H1 (cell line): ENCODE results near the gene TRMT6. TPM values are rescaled to one million over a fixed set of nuclear protein-coding genes. Genes with fewer than 3 reads are reported as not detected.

Experiments
- GTF2F1 ChIP-seq: IDR thresholded peaks from 2 replicates; pipeline ENCODE4 v1.6.1; 2012; ENCODE audit warnings: low read depth, low read length, improper control_type of control experiment, borderline replicate concordance
- NRF1 ChIP-seq: IDR thresholded peaks from 2 replicates; pipeline ENCODE4 v1.6.1; 2011; ENCODE audit warnings: mild to moderate bottlenecking, low read depth, low read length, improper control_type of control experiment
- RBBP5 ChIP-seq: IDR thresholded peaks from 2 replicates; pipeline ENCODE4 v1.7.1; 2012; ENCODE audit warnings: low read depth, mild to moderate bottlenecking, inconsistent platforms, low read length, moderate library complexity, borderline replicate concordance
- SUZ12 ChIP-seq: fragments of 200-600 bp; sonication (generic); IDR thresholded peaks from 2 replicates; pipeline ENCODE4 v1.6.1; 2012; ENCODE audit warnings: mild to moderate bottlenecking, inconsistent platforms, low read length, moderate library complexity, mixed read lengths
- TAF1 ChIP-seq: IDR thresholded peaks from 2 replicates; pipeline ENCODE4 v1.6.1; 2011; ENCODE audit warnings: mild to moderate bottlenecking, low read depth, low read length
- polyA plus RNA-seq, 7 experiments: library from polyadenylated mRNA; depleted of rRNA in 3 of 7; stranded (reverse) in 5 of 7; unstranded in 2 of 7; fragments of >200 nt in 5 of 7; fragments of 200-250 nt in 2 of 7; gene quantifications; 1 replicate in 5 of 7; 2 replicates in 1 of 7; 4 replicates in 1 of 7; pipeline versions ENCODE4 v1.2.1 to v1.2.3, GENCODE V29; 2011 to 2013; ENCODE audit warnings: missing spikeins in 2 of 7, mixed read lengths in 2 of 7
- total RNA-seq: library from RNA; stranded (reverse); fragmentation: NEBNext Ultra II Directional; extraction: Animal tissue kit (Norgen Biotek cat#: 25700); gene quantifications from 2 replicates; pipeline ENCODE4 v1.2.1, GENCODE V29; 2021
- TF ChIP-seq, protein P1 (sequence below): fragments of 300-600 bp; sonication (generic); IDR thresholded peaks from 2 replicates; pipeline ENCODE4 v1.7.1; 2012; ENCODE audit warnings: low read length, moderate library complexity, mild to moderate bottlenecking, inconsistent platforms; ENCODE audit not compliant: insufficient replicate concordance

Gene TRMT6
- total and polyA plus RNA-seq, 2 of the 8 experiments (the other 6 are each of a cell fraction or from before 2014, with no cell fraction given): 6.9 to 23.3 TPM

DNA sequence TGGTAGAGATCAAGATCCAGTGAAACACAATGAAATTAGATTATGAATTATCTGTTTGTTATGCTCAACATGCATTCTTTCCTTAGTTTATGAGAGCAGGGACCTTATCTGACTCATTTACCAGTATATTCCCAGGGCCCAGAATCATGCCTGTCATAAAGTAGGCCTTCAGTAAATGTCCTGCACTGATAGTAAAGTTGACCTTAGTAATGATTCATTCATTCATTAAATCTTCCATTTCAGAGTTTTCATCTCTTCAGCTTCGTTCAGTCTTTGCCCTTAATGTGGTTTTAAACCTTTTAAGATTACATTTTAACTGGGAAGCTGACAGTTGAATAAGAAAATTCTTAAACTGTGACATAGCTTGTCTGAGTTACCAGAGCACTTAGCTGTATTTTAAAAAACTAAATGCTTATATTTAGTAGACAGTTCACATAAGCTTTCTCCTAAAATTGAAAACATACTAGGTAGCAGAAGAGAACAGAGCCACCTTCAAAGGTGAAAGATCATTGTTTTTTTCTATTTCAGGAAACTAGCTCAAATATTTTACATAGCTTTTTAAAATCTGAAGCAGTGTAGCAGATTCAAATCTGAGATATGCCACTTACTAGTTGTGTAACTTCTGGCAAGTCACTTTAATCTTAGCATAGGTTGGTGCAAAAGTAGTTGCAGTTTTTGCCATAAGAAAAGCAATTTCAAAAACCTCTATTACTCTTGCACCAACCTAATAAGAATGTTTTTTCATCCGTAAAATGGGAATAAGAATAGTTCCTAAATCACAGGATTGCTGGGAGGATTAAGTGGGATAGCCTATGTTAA is 41.5 kb upstream of the TRMT6 start (continued):
- TF ChIP-seq, protein P1, sequence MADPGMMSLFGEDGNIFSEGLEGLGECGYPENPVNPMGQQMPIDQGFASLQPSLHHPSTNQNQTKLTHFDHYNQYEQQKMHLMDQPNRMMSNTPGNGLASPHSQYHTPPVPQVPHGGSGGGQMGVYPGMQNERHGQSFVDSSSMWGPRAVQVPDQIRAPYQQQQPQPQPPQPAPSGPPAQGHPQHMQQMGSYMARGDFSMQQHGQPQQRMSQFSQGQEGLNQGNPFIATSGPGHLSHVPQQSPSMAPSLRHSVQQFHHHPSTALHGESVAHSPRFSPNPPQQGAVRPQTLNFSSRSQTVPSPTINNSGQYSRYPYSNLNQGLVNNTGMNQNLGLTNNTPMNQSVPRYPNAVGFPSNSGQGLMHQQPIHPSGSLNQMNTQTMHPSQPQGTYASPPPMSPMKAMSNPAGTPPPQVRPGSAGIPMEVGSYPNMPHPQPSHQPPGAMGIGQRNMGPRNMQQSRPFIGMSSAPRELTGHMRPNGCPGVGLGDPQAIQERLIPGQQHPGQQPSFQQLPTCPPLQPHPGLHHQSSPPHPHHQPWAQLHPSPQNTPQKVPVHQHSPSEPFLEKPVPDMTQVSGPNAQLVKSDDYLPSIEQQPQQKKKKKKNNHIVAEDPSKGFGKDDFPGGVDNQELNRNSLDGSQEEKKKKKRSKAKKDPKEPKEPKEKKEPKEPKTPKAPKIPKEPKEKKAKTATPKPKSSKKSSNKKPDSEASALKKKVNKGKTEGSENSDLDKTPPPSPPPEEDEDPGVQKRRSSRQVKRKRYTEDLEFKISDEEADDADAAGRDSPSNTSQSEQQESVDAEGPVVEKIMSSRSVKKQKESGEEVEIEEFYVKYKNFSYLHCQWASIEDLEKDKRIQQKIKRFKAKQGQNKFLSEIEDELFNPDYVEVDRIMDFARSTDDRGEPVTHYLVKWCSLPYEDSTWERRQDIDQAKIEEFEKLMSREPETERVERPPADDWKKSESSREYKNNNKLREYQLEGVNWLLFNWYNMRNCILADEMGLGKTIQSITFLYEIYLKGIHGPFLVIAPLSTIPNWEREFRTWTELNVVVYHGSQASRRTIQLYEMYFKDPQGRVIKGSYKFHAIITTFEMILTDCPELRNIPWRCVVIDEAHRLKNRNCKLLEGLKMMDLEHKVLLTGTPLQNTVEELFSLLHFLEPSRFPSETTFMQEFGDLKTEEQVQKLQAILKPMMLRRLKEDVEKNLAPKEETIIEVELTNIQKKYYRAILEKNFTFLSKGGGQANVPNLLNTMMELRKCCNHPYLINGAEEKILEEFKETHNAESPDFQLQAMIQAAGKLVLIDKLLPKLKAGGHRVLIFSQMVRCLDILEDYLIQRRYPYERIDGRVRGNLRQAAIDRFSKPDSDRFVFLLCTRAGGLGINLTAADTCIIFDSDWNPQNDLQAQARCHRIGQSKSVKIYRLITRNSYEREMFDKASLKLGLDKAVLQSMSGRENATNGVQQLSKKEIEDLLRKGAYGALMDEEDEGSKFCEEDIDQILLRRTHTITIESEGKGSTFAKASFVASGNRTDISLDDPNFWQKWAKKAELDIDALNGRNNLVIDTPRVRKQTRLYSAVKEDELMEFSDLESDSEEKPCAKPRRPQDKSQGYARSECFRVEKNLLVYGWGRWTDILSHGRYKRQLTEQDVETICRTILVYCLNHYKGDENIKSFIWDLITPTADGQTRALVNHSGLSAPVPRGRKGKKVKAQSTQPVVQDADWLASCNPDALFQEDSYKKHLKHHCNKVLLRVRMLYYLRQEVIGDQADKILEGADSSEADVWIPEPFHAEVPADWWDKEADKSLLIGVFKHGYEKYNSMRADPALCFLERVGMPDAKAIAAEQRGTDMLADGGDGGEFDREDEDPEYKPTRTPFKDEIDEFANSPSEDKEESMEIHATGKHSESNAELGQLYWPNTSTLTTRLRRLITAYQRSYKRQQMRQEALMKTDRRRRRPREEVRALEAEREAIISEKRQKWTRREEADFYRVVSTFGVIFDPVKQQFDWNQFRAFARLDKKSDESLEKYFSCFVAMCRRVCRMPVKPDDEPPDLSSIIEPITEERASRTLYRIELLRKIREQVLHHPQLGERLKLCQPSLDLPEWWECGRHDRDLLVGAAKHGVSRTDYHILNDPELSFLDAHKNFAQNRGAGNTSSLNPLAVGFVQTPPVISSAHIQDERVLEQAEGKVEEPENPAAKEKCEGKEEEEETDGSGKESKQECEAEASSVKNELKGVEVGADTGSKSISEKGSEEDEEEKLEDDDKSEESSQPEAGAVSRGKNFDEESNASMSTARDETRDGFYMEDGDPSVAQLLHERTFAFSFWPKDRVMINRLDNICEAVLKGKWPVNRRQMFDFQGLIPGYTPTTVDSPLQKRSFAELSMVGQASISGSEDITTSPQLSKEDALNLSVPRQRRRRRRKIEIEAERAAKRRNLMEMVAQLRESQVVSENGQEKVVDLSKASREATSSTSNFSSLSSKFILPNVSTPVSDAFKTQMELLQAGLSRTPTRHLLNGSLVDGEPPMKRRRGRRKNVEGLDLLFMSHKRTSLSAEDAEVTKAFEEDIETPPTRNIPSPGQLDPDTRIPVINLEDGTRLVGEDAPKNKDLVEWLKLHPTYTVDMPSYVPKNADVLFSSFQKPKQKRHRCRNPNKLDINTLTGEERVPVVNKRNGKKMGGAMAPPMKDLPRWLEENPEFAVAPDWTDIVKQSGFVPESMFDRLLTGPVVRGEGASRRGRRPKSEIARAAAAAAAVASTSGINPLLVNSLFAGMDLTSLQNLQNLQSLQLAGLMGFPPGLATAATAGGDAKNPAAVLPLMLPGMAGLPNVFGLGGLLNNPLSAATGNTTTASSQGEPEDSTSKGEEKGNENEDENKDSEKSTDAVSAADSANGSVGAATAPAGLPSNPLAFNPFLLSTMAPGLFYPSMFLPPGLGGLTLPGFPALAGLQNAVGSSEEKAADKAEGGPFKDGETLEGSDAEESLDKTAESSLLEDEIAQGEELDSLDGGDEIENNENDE: no peak
- TF ChIP-seq RBBP5: no peak
- TF ChIP-seq GTF2F1: no peak
- no peak for TF ChIP-seq TAF1
- no peak for TF ChIP-seq SUZ12
- TF ChIP-seq NRF1: no peak
